Stomach (tissue), 4 donors: ENCODE measurements around the gene SLC25A33.

Experiments used
- POLR2A ChIP-seq, 4 donors: fragments of 450-650 bp; IDR thresholded peaks; one replicate each; pipeline ENCODE4 v1.6.1; 2016; ENCODE audit warnings: antibody characterized with exemption in 4 of 4, control low read depth in 2 of 4, mild to moderate bottlenecking in 1 of 4, moderate library complexity in 1 of 4
- POLR2AphosphoS5 ChIP-seq, 3 donors: sonication (generic); formaldehyde crosslinking; IDR thresholded peaks; one replicate each; pipeline ENCODE4 v1.6.1; 2016; ENCODE audit warnings: antibody characterized with exemption in 3 of 3
- TF ChIP-seq, protein P1 (sequence below), 7 experiments: fragments of 450-650 bp in 4 of 7; fragments of 200-600 bp in 3 of 7; sonication (generic) in 3 of 7; IDR thresholded peaks; one replicate each; pipeline ENCODE4 v1.5.1; 2016 to 2019; ENCODE audit warnings: antibody characterized with exemption in 7 of 7, control low read depth in 2 of 7, mild to moderate bottlenecking in 1 of 7

DNA sequence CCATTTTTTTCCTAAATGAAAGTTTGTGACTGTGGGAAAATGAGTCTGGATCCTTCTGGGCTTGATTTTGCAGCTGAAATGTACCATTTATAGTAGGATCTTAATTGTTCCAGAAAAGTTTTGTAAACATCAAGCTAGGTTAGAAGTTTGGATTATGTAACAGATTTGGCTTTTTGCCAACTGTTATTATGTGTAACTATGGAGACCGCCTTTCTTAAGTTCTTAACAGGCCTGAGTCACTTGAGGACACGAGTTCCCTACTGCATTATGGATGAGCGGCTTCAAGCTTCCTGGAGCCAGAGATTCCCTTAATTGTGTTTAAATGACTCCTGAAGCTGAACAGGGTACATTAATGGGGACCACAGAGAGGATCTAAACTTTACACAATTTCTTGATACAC is 22.2 kb downstream of the SLC25A33 start:
- TF ChIP-seq, protein P1, sequence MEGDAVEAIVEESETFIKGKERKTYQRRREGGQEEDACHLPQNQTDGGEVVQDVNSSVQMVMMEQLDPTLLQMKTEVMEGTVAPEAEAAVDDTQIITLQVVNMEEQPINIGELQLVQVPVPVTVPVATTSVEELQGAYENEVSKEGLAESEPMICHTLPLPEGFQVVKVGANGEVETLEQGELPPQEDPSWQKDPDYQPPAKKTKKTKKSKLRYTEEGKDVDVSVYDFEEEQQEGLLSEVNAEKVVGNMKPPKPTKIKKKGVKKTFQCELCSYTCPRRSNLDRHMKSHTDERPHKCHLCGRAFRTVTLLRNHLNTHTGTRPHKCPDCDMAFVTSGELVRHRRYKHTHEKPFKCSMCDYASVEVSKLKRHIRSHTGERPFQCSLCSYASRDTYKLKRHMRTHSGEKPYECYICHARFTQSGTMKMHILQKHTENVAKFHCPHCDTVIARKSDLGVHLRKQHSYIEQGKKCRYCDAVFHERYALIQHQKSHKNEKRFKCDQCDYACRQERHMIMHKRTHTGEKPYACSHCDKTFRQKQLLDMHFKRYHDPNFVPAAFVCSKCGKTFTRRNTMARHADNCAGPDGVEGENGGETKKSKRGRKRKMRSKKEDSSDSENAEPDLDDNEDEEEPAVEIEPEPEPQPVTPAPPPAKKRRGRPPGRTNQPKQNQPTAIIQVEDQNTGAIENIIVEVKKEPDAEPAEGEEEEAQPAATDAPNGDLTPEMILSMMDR (IDR thresholded peaks at IDR 0.05), result no peak
- TF ChIP-seq POLR2A (IDR thresholded peaks at IDR 0.05), result no peak
- peak in 2 of 3 donors; percentile 70 to 80 for TF ChIP-seq POLR2AphosphoS5 (IDR thresholded peaks at IDR 0.05)
